K562 (cell line): ENCODE data around the gene RHEBL1. TPM values are rescaled to one million over a fixed set of nuclear protein-coding genes. Genes with fewer than 3 reads are reported as not detected.

Source experiments
- ATAC-seq: fragments of 200-7000 bp; cut with Tn5 transposase; 3 replicates; pipeline ENCODE4 v1.9.1; 2020; ENCODE audit warnings: moderate library complexity
- BruUV-seq: library from RNA; stranded (reverse); fragments of 400-500 nt; replicated peaks from 2 replicates; lab custom pipeline; 2021; lab: Mats Ljungman, UMichigan
- CTCF ChIA-PET: fragments of 300-600 bp; formaldehyde crosslinking; extraction: SDS; loops from one replicate; lab custom pipeline; 2021; ENCODE audit warnings: low intra/inter-chr PET ratio; lab: Yijun Ruan, JAX
- POLR2A ChIA-PET: fragments of 300-600, 350-650 bp; sonication (Branson Sonifier 250); formaldehyde crosslinking; extraction: SDS; loops from one replicate; lab custom pipeline; 2021; ENCODE audit warnings: antibody characterized with exemption, inconsistent platforms; lab: Yijun Ruan, JAX
- DNase-seq, 4 experiments: peaks; one replicate each; pipeline versions ENCODE4 v3.0.0 to v3.0.0-alpha.2; 2011 to 2018; ENCODE audit warnings: low spot score in 3 of 4, mixed read lengths in 3 of 4; ENCODE audit errors: extremely low read depth in 1 of 4
- FAIRE-seq: peaks from 2 replicates; lab custom pipeline; 2011; peaks lifted over from hg19 to GRCh38; lab: Jason Lieb, UNC
- H2AFZ ChIP-seq: 2 replicates; pipeline ENCODE4 v1.6.0; 2011; ENCODE audit warnings: low read depth, low read length, control low read depth, inconsistent platforms
- H3K27ac ChIP-seq: fragments of 200-600 bp; 3 replicates; pipeline ENCODE4 v1.8.0; 2011; ENCODE audit warnings: low read depth, mild to moderate bottlenecking, control low read depth, inconsistent platforms, low read length, moderate library complexity, mixed read lengths; ENCODE audit errors: extremely low read depth
- H3K27me3 ChIP-seq, 2 experiments: fragments of 300-600 bp in 1 of 2; 2 replicates in 1 of 2; 3 replicates in 1 of 2; pipeline versions ENCODE4 v1.6.0 to v1.8.0; 2011; ENCODE audit warnings: inconsistent platforms in 2 of 2, low read length in 2 of 2, mild to moderate bottlenecking in 1 of 2, mixed read lengths in 1 of 2, moderate library complexity in 1 of 2; ENCODE audit not compliant: control insufficient read depth in 2 of 2, insufficient read depth in 2 of 2
- H3K36me3 ChIP-seq: fragments of 300-600 bp; 3 replicates; pipeline ENCODE4 v1.8.0; 2011; ENCODE audit warnings: mild to moderate bottlenecking, low read length, inconsistent platforms; ENCODE audit not compliant: control insufficient read depth, insufficient read depth
- H3K4me1 ChIP-seq, 2 experiments: fragments of 200-600 bp in 1 of 2; replicated peaks in 1 of 2; 2 replicates in 1 of 2; 3 replicates in 1 of 2; pipeline versions ENCODE4 v1.5.1 to v1.8.0; 2011; ENCODE audit warnings: inconsistent platforms in 2 of 2, low read length in 2 of 2, mild to moderate bottlenecking in 1 of 2, mixed read lengths in 1 of 2, moderate library complexity in 1 of 2; ENCODE audit not compliant: control insufficient read depth in 2 of 2, insufficient read depth in 2 of 2
- H3K4me2 ChIP-seq: 2 replicates; pipeline ENCODE4 v1.6.1; 2011; ENCODE audit warnings: low read length, control low read depth, inconsistent platforms, mixed read lengths; ENCODE audit not compliant: insufficient read depth
- H3K4me3 ChIP-seq: fragments of 200-600 bp; sonication (generic), shearing (Covaris generic); 2 replicates; pipeline ENCODE4 v1.5.1; 2016; ENCODE audit warnings: control low read depth, inconsistent platforms
- H3K79me2 ChIP-seq: fragments of 200-600 bp; 3 replicates; pipeline ENCODE4 v1.8.0; 2011; ENCODE audit warnings: low read length, inconsistent platforms; ENCODE audit not compliant: control insufficient read depth, insufficient read depth
- H3K9ac ChIP-seq, 2 experiments: 2 replicates each; pipeline versions ENCODE4 v1.6.0 to v1.6.1; 2011; ENCODE audit warnings: low read depth in 2 of 2, low read length in 2 of 2, control low read depth in 1 of 2, inconsistent platforms in 1 of 2, mild to moderate bottlenecking in 1 of 2, mixed read lengths in 1 of 2; ENCODE audit not compliant: insufficient read depth in 1 of 2
- H3K9me1 ChIP-seq: one replicate; pipeline ENCODE4 v1.6.0; 2011; ENCODE audit warnings: inconsistent platforms, mild to moderate bottlenecking, low read length, moderate library complexity; ENCODE audit not compliant: control insufficient read depth, insufficient read depth
- H3K9me3 ChIP-seq: replicated peaks from 2 replicates; pipeline ENCODE4 v1.5.1; 2011; ENCODE audit warnings: low read depth, low read length, inconsistent platforms; ENCODE audit not compliant: control insufficient read depth, insufficient read depth
- H4K20me1 ChIP-seq: replicated peaks from 2 replicates; pipeline ENCODE4 v1.6.1; 2011; ENCODE audit warnings: low read length, inconsistent platforms, mixed read lengths; ENCODE audit not compliant: control insufficient read depth, insufficient read depth
- E2F5 ChIP-seq: sonication (generic); formaldehyde crosslinking; IDR thresholded peaks from 2 replicates; pipeline ENCODE4 v1.8.0; 2022; ENCODE audit warnings: mild to moderate bottlenecking, missing genetic modification reagents
- FOXK2 ChIP-seq, 2 experiments: fragments of 450-650 bp; IDR thresholded peaks in 1 of 2; conservative IDR thresholded peaks in 1 of 2; 2 replicates each; pipeline ENCODE4 v1.6.1; 2016; ENCODE audit warnings: low read depth in 2 of 2, mild to moderate bottlenecking in 1 of 2
- LEF1 ChIP-seq: fragments of 450-650 bp; IDR thresholded peaks from 2 replicates; pipeline ENCODE4 v1.6.1; 2016; ENCODE audit warnings: mild to moderate bottlenecking
- MED1 ChIP-seq: sonication (generic); formaldehyde crosslinking; IDR thresholded peaks from 2 replicates; pipeline ENCODE4 v1.8.1; 2023; ENCODE audit warnings: missing genetic modification reagents, borderline replicate concordance
- RFX7 ChIP-seq: fragments of 250-450 bp; sonication (Bioruptor Pico); IDR thresholded peaks from 2 replicates; pipeline ENCODE4 v1.5.1; 2021; ENCODE audit warnings: mild to moderate bottlenecking
- ZNF197 ChIP-seq: fragments of 200-800 bp; sonication (Bioruptor generic); IDR thresholded peaks from 2 replicates; pipeline ENCODE4 v1.6.1; 2016; ENCODE audit warnings: low read depth, missing genetic modification characterization, missing compliant biosample characterization
- WGBS: fragments of 100-300 bp; shearing (Covaris generic); methylation state at CpG from one replicate; pipeline ENCODE4 v1.1.6; 2016; ENCODE audit warnings: low coverage, mixed read lengths; ENCODE audit not compliant: insufficient coverage; ENCODE audit errors: missing lambda C conversion rate; 5-methylcytosine and 5-hydroxymethylcytosine counted together
- in situ Hi-C: fragments of 300-500 bp; cut with MboI; formaldehyde crosslinking; loops from 4 replicates; pipeline ENCODE4 v1.15.0; 2018; ENCODE audit warnings: inconsistent platforms, mixed read lengths
- intact Hi-C: fragments of 100-400 bp; cut with micrococcal nuclease; formaldehyde crosslinking; loops from 2 replicates; pipeline ENCODE4 v1.14.2; 2022
- polyA plus RNA-seq, 8 experiments: library from polyadenylated mRNA; depleted of rRNA in 4 of 8; stranded (reverse) in 5 of 8; unstranded in 3 of 8; fragments of >200 nt; fragmentation: Nextera tagmentation in 2 of 8; fragmentation: Illumina TruSeq in 1 of 8; extraction: Ambion mirVana in 2 of 8; extraction: Trizol in 1 of 8; gene quantifications; 2 replicates each; pipeline versions ENCODE4 v1.2.1 to v1.2.3, GENCODE V29; 2011 to 2014; ENCODE audit warnings: inconsistent platforms in 1 of 8, missing spikeins in 1 of 8
- total RNA-seq, 7 experiments: library from RNA; depleted of rRNA in 6 of 7; stranded (reverse); fragments of >200 nt in 6 of 7; fragmentation: Illumina TruSeq in 2 of 7; extraction: Trizol in 2 of 7; gene quantifications; 2 replicates each; pipeline versions ENCODE4 v1.2.1 to v1.2.3, GENCODE V29; 2011 to 2021; ENCODE audit warnings: low replicate concordance in 1 of 7
- TF ChIP-seq, protein P1 (sequence below): fragments of 450-650 bp; formaldehyde crosslinking; IDR thresholded peaks from 2 replicates; pipeline ENCODE4 v1.4.0; 2020; ENCODE audit warnings: mild to moderate bottlenecking, mixed read lengths
- TF ChIP-seq, protein P2 (sequence below), 2 experiments: fragments of 450-650 bp; IDR thresholded peaks; 2 replicates each; pipeline ENCODE4 v1.6.1; 2016; ENCODE audit warnings: mild to moderate bottlenecking in 2 of 2, borderline replicate concordance in 1 of 2, low read depth in 1 of 2, moderate library complexity in 1 of 2

The RHEBL1 gene
- total and polyA plus RNA-seq, 9 of the 15 experiments (the other 6 are each of a cell fraction or from before 2014, with no cell fraction given), result 4.3 to 36.1 (median 8.2) TPM

DNA sequence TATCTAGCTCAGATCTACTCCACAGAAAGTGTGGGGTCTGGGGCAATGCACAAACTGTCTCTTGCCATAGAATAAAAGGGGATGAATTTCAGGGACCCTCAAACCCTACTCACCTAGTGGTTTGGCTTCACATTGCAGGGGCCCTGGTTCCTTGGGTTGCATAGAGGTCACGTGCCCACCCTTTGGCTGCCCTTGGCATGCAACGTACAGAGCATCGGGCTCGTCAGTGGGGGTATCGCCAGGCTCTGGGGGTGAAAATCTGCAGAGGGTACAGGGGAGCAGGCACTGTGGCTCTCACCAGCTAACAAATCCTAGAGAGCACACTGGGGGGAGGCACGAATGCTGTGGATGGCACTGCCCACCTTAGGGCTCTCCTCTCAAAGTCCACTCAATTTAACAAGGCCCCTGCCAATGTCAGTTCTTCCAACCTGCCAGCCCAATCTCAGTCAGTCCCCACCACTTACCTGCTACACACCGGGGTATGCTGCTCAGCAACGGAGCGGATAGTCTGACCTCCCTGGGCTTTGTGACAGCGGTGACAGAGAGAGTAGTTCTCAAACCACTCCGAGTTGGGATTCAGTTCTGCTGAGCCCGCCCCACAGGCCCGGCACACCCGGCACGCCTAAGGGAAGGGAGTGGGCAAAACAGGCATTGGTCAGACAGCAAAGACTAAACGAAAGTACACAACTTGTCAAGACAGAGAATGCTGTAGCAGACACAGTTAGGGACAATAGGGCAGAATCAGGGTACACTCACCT, 17.1 kb downstream of the RHEBL1 start (continued):
- TF ChIP-seq MED1, result no peak
- TF ChIP-seq, protein P1, sequence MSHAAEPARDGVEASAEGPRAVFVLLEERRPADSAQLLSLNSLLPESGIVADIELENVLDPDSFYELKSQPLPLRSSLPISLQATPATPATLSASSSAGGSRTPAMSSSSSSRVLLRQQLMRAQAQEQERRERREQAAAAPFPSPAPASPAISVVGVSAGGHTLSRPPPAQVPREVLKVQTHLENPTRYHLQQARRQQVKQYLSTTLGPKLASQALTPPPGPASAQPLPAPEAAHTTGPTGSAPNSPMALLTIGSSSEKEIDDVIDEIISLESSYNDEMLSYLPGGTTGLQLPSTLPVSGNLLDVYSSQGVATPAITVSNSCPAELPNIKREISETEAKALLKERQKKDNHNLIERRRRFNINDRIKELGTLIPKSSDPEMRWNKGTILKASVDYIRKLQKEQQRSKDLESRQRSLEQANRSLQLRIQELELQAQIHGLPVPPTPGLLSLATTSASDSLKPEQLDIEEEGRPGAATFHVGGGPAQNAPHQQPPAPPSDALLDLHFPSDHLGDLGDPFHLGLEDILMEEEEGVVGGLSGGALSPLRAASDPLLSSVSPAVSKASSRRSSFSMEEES (CRISPR knock-in tag), result no peak
- no peak for TF ChIP-seq ZNF197 (CRISPR knock-in tag)
- no peak for TF ChIP-seq FOXK2 (conservative IDR thresholded peaks at IDR 0.05 in 1 of 2, IDR thresholded peaks at IDR 0.05 in 1 of 2; ENCODE audit: low read depth in 2 of 2)
- TF ChIP-seq, all 486 proteins: peak for 0

- Histone ChIP-seq H3K4me1 (peaks cover 6 to 9% of the 10 kb centered on the region in 2 experiments; a peak in 3 of 5 replicates), H3K4me3 (no peak overlapping the region), H3K27ac (no peak overlapping the region), H3K36me3 (peaks cover 90% of the 10 kb centered on the region), H3K4me2 (no peak overlapping the region), H3K79me2 (peaks cover 38% of the 10 kb centered on the region), H2AFZ (no peak overlapping the region), H3K9ac (no peak overlapping the region), H3K27me3 (no peaks in the 10 kb centered on the region), H3K9me1 (peaks cover 4% of the 10 kb centered on the region), H4K20me1 (peaks cover 28% of the 10 kb centered on the region), H3K9me3 (no peaks in the 10 kb centered on the region)
- ATAC-seq (no peak), DNase-seq (no peak), FAIRE-seq (no peak)
- 93% methylated on average over 17 of the region's 20 CpGs for WGBS
- ChIA-PET POLR2A (no interaction called here), CTCF (no interaction called here)
- intact Hi-C loops, result no loop called here
- in situ Hi-C loops, result no loop called here
- no TSS peak for BruUV-seq
- TF ChIP-seq E2F5 (CRISPR knock-in tag) (no peak), LEF1 (no peak), RFX7 (CRISPR knock-in tag) (no peak)
- TF ChIP-seq, protein P2, sequence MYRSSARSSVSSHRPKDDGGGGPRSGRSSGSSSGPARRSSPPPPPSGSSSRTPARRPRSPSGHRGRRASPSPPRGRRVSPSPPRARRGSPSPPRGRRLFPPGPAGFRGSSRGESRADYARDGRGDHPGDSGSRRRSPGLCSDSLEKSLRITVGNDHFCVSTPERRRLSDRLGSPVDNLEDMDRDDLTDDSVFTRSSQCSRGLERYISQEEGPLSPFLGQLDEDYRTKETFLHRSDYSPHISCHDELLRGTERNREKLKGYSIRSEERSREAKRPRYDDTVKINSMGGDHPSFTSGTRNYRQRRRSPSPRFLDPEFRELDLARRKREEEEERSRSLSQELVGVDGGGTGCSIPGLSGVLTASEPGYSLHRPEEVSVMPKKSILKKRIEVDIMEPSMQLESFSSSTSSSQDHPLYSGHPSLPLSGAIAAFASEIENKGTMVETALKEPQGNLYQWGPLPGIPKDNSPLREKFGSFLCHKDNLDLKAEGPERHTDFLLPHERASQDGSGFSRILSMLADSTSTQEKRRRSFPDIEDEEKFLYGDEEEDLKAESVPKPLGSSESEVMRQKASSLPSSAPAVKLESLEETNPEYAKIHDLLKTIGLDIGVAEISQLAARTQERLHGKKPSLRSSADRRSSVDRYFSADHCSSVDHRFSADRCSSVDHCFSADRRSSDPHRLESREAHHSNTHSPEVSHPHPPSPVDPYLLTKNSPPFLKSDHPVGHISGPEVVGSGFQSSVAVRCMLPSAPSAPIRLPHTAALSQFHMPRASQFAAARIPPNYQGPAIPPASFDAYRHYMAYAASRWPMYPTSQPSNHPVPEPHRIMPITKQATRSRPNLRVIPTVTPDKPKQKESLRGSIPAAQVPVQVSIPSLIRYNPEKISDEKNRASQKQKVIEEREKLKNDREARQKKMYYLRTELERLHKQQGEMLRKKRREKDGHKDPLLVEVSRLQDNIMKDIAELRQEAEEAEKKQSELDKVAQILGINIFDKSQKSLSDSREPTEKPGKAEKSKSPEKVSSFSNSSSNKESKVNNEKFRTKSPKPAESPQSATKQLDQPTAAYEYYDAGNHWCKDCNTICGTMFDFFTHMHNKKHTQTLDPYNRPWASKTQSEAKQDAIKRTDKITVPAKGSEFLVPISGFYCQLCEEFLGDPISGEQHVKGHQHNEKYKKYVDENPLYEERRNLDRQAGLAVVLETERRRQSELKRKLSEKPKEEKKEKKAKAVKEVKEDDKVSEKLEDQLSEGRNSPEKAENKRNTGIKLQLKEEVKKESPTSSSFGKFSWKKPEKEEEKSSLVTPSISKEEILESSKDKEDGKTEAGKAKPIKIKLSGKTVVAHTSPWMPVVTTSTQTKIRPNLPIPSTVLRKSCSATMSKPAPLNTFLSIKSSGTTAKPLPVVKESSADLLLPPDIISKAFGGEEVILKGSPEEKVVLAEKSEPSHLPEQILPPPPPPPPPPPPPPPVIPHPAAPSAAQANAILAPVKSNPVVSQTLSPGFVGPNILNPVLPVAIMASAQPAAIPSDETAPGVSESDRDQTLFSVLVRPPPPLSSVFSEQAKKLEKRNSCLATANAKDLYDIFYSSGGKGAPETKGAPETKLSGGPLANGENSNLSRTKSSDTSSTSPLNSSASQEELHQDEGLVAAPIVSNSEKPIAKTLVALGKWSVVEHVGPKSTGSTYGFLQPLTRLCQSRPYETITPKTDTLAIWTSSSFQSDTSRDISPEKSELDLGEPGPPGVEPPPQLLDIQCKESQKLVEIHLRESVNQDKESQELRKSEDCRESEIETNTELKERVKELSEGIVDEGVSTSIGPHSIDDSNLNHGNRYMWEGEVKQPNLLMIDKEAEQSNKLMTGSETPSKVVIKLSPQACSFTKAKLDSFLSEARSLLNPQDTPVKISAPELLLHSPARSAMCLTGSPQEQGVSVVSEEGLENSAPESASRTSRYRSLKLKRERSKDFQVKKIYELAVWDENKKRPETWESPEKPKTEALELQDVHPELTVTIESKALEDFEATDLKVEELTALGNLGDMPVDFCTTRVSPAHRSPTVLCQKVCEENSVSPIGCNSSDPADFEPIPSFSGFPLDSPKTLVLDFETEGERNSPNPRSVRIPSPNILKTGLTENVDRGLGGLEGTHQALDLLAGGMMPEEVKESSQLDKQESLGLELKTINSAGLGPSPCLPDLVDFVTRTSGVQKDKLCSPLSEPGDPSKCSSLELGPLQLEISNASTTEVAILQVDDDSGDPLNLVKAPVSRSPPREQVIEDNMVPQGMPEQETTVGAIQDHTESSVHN (IDR thresholded peaks at IDR 0.05; ENCODE audit: borderline replicate concordance in 1 of 2, low read depth in 1 of 2), result no peak
Measured at GRCh38 chr12:49051777-49052438, 17.9 kb downstream of the RHEBL1 start.
